H1 (cell line): ENCODE results near the gene ICAM3. TPM values are rescaled to one million over a fixed set of nuclear protein-coding genes. Genes with fewer than 3 reads are reported as not detected.

Source experiments
- CTCF ChIA-PET: fragments of 300-600 bp; sonication (Branson Sonifier 250); formaldehyde crosslinking; loops from one replicate; lab custom pipeline; 2021; ENCODE audit not compliant: partially characterized antibody; lab: Charles Lee
- POLR2A ChIA-PET: fragments of 300-600 bp; sonication (Branson Sonifier 250); formaldehyde crosslinking; loops from one replicate; lab custom pipeline; 2021; ENCODE audit warnings: inconsistent platforms; ENCODE audit not compliant: partially characterized antibody; lab: Charles Lee
- DNase-seq, 2 experiments: peaks; one replicate each; pipeline versions ENCODE4 v3.0.0 to v3.0.0-alpha.2; 2010 to 2022; ENCODE audit warnings: low spot score in 2 of 2, low read depth in 1 of 2, mixed read lengths in 1 of 2
- FAIRE-seq: peaks from 2 replicates; lab custom pipeline; 2011; peaks lifted over from hg19 to GRCh38; lab: Jason Lieb, UNC
- H2AFZ ChIP-seq: 2 replicates; pipeline ENCODE4 v1.8.1; 2012; ENCODE audit warnings: low read length, inconsistent platforms
- H2AK5ac ChIP-seq: 2 replicates; pipeline ENCODE4 v1.6.1; 2013; ENCODE audit warnings: low read depth, low read length
- H2BK120ac ChIP-seq: replicated peaks from 2 replicates; pipeline ENCODE3; 2013; ENCODE audit warnings: low read depth, low read length, inconsistent platforms
- H2BK12ac ChIP-seq: 2 replicates; pipeline ENCODE4 v1.6.1; 2013; ENCODE audit warnings: low read depth, low read length
- H2BK15ac ChIP-seq: 2 replicates; pipeline ENCODE4 v1.6.1; 2013; ENCODE audit warnings: low read length
- H2BK20ac ChIP-seq: 2 replicates; pipeline ENCODE4 v1.6.1; 2013; ENCODE audit warnings: low read length
- H2BK5ac ChIP-seq: 2 replicates; pipeline ENCODE4 v1.6.1; 2013; ENCODE audit warnings: low read depth, low read length
- H3K14ac ChIP-seq: 2 replicates; pipeline ENCODE4 v1.6.1; 2013; ENCODE audit warnings: inconsistent platforms; ENCODE audit not compliant: insufficient read length
- H3K18ac ChIP-seq: 2 replicates; pipeline ENCODE4 v1.6.1; 2013; ENCODE audit warnings: low read length; ENCODE audit errors: extremely low read depth
- H3K23ac ChIP-seq: 2 replicates; pipeline ENCODE4 v1.6.1; 2013; ENCODE audit warnings: inconsistent platforms; ENCODE audit not compliant: insufficient read length
- H3K23me2 ChIP-seq: 2 replicates; pipeline ENCODE4 v1.6.1; 2013; ENCODE audit warnings: low read depth, low read length
- H3K27ac ChIP-seq: 2 replicates; pipeline ENCODE4 v1.6.1; 2011; ENCODE audit warnings: low read depth, low read length, inconsistent platforms
- H3K27me3 ChIP-seq, 4 experiments: replicated peaks in 1 of 4; 1 replicate in 1 of 4; 2 replicates in 3 of 4; pipeline versions ENCODE4 v1.6.1 to v1.8.1; 2011 to 2013; ENCODE audit warnings: low read length in 3 of 4, mild to moderate bottlenecking in 3 of 4, inconsistent platforms in 2 of 4, mixed read lengths in 2 of 4, moderate library complexity in 1 of 4; ENCODE audit not compliant: control insufficient read depth in 3 of 4, insufficient read depth in 3 of 4; ENCODE audit errors: extremely low read depth in 1 of 4
- H3K36me3 ChIP-seq, 4 experiments: 2 replicates each; pipeline versions ENCODE4 v1.6.1 to v1.8.1; 2011 to 2013; ENCODE audit warnings: mild to moderate bottlenecking in 4 of 4, low read length in 3 of 4, moderate library complexity in 2 of 4, control low read depth in 1 of 4, inconsistent platforms in 1 of 4; ENCODE audit not compliant: insufficient read depth in 4 of 4, control insufficient read depth in 2 of 4
- H3K4ac ChIP-seq: replicated peaks from 2 replicates; pipeline ENCODE3; 2013; ENCODE audit warnings: low read length, low read depth, mixed read lengths, inconsistent platforms; ENCODE audit not compliant: insufficient read length
- H3K4me1 ChIP-seq, 4 experiments: replicated peaks in 1 of 4; 1 replicate in 1 of 4; 2 replicates in 3 of 4; pipeline versions ENCODE4 v1.6.1 to v1.8.1; 2011 to 2013; ENCODE audit warnings: low read length in 3 of 4, inconsistent platforms in 2 of 4, mixed read lengths in 1 of 4; ENCODE audit not compliant: insufficient read depth in 4 of 4, control insufficient read depth in 3 of 4
- H3K4me2 ChIP-seq, 2 experiments: 2 replicates each; pipeline versions ENCODE4 v1.6.1 to v1.8.1; 2011 to 2013; ENCODE audit warnings: low read depth in 2 of 2, low read length in 2 of 2, control low read depth in 1 of 2, inconsistent platforms in 1 of 2, mild to moderate bottlenecking in 1 of 2; ENCODE audit not compliant: insufficient read depth in 1 of 2
- H3K4me3 ChIP-seq, 4 experiments: fragments of 200-600, 300-600 bp in 1 of 4; sonication (generic), shearing (Covaris generic), sonication (Bioruptor Twin) in 1 of 4; 2 replicates each; pipeline versions ENCODE4 v1.5.1 to v1.8.1; 2011 to 2016; ENCODE audit warnings: low read length in 4 of 4, low read depth in 3 of 4, control low read depth in 2 of 4, inconsistent platforms in 2 of 4, mild to moderate bottlenecking in 2 of 4, mixed read lengths in 1 of 4, moderate library complexity in 1 of 4; ENCODE audit not compliant: insufficient read depth in 2 of 4; ENCODE audit errors: extremely low read depth in 1 of 4
- H3K56ac ChIP-seq: replicated peaks from 2 replicates; pipeline ENCODE3; 2013; ENCODE audit warnings: low read depth, mild to moderate bottlenecking, mixed read lengths, low read length, inconsistent platforms; ENCODE audit not compliant: insufficient read length
- H3K79me1 ChIP-seq: 2 replicates; pipeline ENCODE4 v1.6.1; 2013; ENCODE audit warnings: low read depth, low read length, control low read depth
- H3K79me2 ChIP-seq, 2 experiments: 2 replicates each; pipeline versions ENCODE4 v1.6.1 to v1.8.1; 2012 to 2013; ENCODE audit warnings: low read length in 2 of 2, mild to moderate bottlenecking in 2 of 2, inconsistent platforms in 1 of 2; ENCODE audit not compliant: insufficient read depth in 2 of 2, control insufficient read depth in 1 of 2
- H3K9ac ChIP-seq, 4 experiments: replicated peaks in 1 of 4; 1 replicate in 1 of 4; 2 replicates in 3 of 4; pipeline versions ENCODE4 v1.6.1 to v1.8.1; 2011 to 2013; ENCODE audit warnings: low read depth in 3 of 4, low read length in 3 of 4, control low read depth in 2 of 4, mild to moderate bottlenecking in 2 of 4, moderate library complexity in 2 of 4, inconsistent platforms in 1 of 4; ENCODE audit errors: extremely low read depth in 1 of 4
- H3K9me3 ChIP-seq, 2 experiments: 2 replicates each; pipeline versions ENCODE4 v1.6.1 to v1.8.1; 2012 to 2013; ENCODE audit warnings: mild to moderate bottlenecking in 2 of 2, moderate library complexity in 2 of 2, control low read depth in 1 of 2, inconsistent platforms in 1 of 2, low read depth in 1 of 2, low read length in 1 of 2, mixed read lengths in 1 of 2; ENCODE audit not compliant: insufficient read depth in 2 of 2
- H4K20me1 ChIP-seq, 2 experiments: replicated peaks in 1 of 2; 2 replicates each; pipeline versions ENCODE3 to v1.8.1; 2011 to 2013; ENCODE audit warnings: inconsistent platforms in 2 of 2, low read length in 2 of 2, mild to moderate bottlenecking in 1 of 2; ENCODE audit not compliant: insufficient read depth in 2 of 2, control insufficient read depth in 1 of 2
- H4K5ac ChIP-seq: 2 replicates; pipeline ENCODE4 v1.6.1; 2013; ENCODE audit warnings: low read length, low read depth, mixed read lengths, inconsistent platforms; ENCODE audit not compliant: insufficient read length
- H4K8ac ChIP-seq: 2 replicates; pipeline ENCODE4 v1.8.0; 2013; ENCODE audit warnings: mild to moderate bottlenecking, moderate library complexity, low read length, inconsistent platforms; ENCODE audit not compliant: insufficient read depth; ENCODE audit errors: extremely low read depth
- H4K91ac ChIP-seq: replicated peaks from 2 replicates; pipeline ENCODE3; 2013; ENCODE audit warnings: low read length, mixed read lengths, inconsistent platforms; ENCODE audit not compliant: insufficient read length
- CTBP2 ChIP-seq: IDR thresholded peaks from 2 replicates; pipeline ENCODE4 v1.7.0; 2011; ENCODE audit warnings: borderline replicate concordance, mild to moderate bottlenecking, moderate library complexity, mixed read lengths, low read length; ENCODE audit not compliant: insufficient read depth, insufficient read length
- EP300 ChIP-seq, 2 experiments: IDR thresholded peaks; 1 replicate in 1 of 2; 2 replicates in 1 of 2; pipeline ENCODE4 v1.6.1; 2011 to 2012; ENCODE audit warnings: low read depth in 2 of 2, low read length in 2 of 2, mild to moderate bottlenecking in 2 of 2, borderline replicate concordance in 1 of 2, inconsistent platforms in 1 of 2, moderate library complexity in 1 of 2
- EZH2 ChIP-seq: fragments of 200-600 bp; sonication (generic); IDR thresholded peaks from 2 replicates; pipeline ENCODE4 v1.7.1; 2012; ENCODE audit warnings: low read depth, mild to moderate bottlenecking, moderate library complexity, low read length, inconsistent platforms; ENCODE audit not compliant: severe bottlenecking
- RXRA ChIP-seq: IDR thresholded peaks from 2 replicates; pipeline ENCODE4 v1.6.1; 2011; ENCODE audit warnings: low read depth, mild to moderate bottlenecking, low read length, moderate library complexity; ENCODE audit not compliant: insufficient read depth
- SIRT6 ChIP-seq: IDR thresholded peaks from one replicate; pipeline ENCODE4 v1.7.1; 2012; ENCODE audit warnings: low read length, inconsistent platforms
- WGBS, 2 experiments: shearing (Covaris generic) in 1 of 2; methylation state at CpG; one replicate each; pipeline versions ENCODE4 v1.1.6 to v1.1.7; 2013 to 2015; ENCODE audit warnings: low lambda C conversion rate in 2 of 2, mixed read lengths in 2 of 2, inconsistent platforms in 1 of 2, low coverage in 1 of 2, missing lambda C conversion rate in 1 of 2; ENCODE audit not compliant: insufficient replicate concordance in 2 of 2, insufficient coverage in 1 of 2, insufficient read length in 1 of 2; ENCODE audit errors: extremely low coverage in 1 of 2, missing lambda C conversion rate in 1 of 2; 5-methylcytosine and 5-hydroxymethylcytosine counted together
- polyA plus RNA-seq, 7 experiments: library from polyadenylated mRNA; depleted of rRNA in 3 of 7; stranded (reverse) in 5 of 7; unstranded in 2 of 7; fragments of >200 nt in 5 of 7; fragments of 200-250 nt in 2 of 7; gene quantifications; 1 replicate in 5 of 7; 2 replicates in 1 of 7; 4 replicates in 1 of 7; pipeline versions ENCODE4 v1.2.1 to v1.2.3, GENCODE V29; 2011 to 2013; ENCODE audit warnings: missing spikeins in 2 of 7, mixed read lengths in 2 of 7
- total RNA-seq: library from RNA; stranded (reverse); fragmentation: NEBNext Ultra II Directional; extraction: Animal tissue kit (Norgen Biotek cat#: 25700); gene quantifications from 2 replicates; pipeline ENCODE4 v1.2.1, GENCODE V29; 2021

The ICAM3 gene
- total and polyA plus RNA-seq, 2 of the 8 experiments (the other 6 are each of a cell fraction or from before 2014, with no cell fraction given), result 15.4 to 16.5 TPM

DNA sequence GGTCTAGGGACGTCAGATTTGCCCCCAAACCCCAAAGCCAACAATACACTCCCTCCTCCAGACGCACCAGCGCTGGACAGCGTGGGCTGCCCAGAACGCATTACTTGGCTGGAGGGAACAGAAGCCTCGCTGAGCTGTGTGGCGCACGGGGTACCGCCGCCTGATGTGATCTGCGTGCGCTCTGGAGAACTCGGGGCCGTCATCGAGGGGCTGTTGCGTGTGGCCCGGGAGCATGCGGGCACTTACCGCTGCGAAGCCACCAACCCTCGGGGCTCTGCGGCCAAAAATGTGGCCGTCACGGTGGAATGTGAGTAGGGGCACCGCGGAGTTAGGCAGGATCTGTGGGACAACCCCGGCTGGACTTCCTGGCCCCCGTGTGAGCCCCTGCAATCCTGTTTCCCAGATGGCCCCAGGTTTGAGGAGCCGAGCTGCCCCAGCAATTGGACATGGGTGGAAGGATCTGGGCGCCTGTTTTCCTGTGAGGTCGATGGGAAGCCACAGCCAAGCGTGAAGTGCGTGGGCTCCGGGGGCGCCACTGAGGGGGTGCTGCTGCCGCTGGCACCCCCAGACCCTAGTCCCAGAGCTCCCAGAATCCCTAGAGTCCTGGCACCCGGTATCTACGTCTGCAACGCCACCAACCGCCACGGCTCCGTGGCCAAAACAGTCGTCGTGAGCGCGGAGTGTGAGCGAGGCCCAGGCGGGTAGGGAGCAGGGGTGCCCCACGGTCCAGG lies 45.6 kb downstream of the ICAM3 start:
- no peak overlapping the region for H2BK15ac ChIP-seq
- POLR2A ChIA-PET, result interaction anchor here (1.0 to 2.4 kb wide), 3 partner anchors 8 to 40 kb away, joined by 3 to 7 read pairs (median 4); partner anchors contain the start of gene RAVER1

More for the DNA sequence above, 45.6 kb downstream of the ICAM3 start:
- H3K56ac ChIP-seq, result no peak overlapping the region
- H3K4me1 ChIP-seq, result peaks cover 0 to 44% (median 21%) of the 10 kb centered on the region in 4 experiments; a peak in 6 of 7 replicates
- H3K4ac ChIP-seq, result no peak overlapping the region
- WGBS, 2 experiments, result 85% methylated on average over 49 of the region's 49 CpGs; no CpG with 5 or more reads in 1 of the 2 experiments
- peak overlapping the region; percentile 11; the same call in 1 of the 2 replicates for H2BK12ac ChIP-seq
- H4K20me1 ChIP-seq, result peaks cover 0 to 26% of the 10 kb centered on the region in 2 experiments
- H3K27me3 ChIP-seq, result peaks cover 50 to 84% (median 76%) of the 10 kb centered on the region in 4 experiments
- CTCF ChIA-PET, result interaction anchor here (0.7 to 3.7 kb wide), 8 partner anchors 13 to 1960 kb away, joined by 3 to 29 read pairs (median 4); partner anchors contain the start of genes CDC37 and ICAM1
- H4K8ac ChIP-seq, result no peak overlapping the region
- H3K23ac ChIP-seq, result no peak overlapping the region
- no peak overlapping the region for H4K91ac ChIP-seq
- H3K18ac ChIP-seq, result no peak overlapping the region
- H3K36me3 ChIP-seq, result no peaks in the 10 kb centered on the region
- peaks cover 34% of the 10 kb centered on the region; the same call in 1 of the 2 replicates for H3K23me2 ChIP-seq
- H3K27ac ChIP-seq, result no peak overlapping the region
- H3K4me2 ChIP-seq, result peak overlapping the region in 1 of 2 experiments; percentile 84; a peak in 1 of 4 replicates
- no peak overlapping the region for H4K5ac ChIP-seq
- no peak for DNase-seq
- peak overlapping the region; percentile 39; the same call in 1 of the 2 replicates for H2AK5ac ChIP-seq
- no peak overlapping the region for H2BK5ac ChIP-seq
- no peak overlapping the region for H2BK120ac ChIP-seq
- no peak for TF ChIP-seq RXRA
- no peak for TF ChIP-seq CTBP2
- TF ChIP-seq EZH2, result peak; percentile 5
- no peak for TF ChIP-seq SIRT6
- no peak for TF ChIP-seq EP300 (IDR thresholded peaks at IDR 0.05; ENCODE audit: borderline replicate concordance in 1 of 2, low read depth in 2 of 2, low read length in 2 of 2)
- H3K79me2 ChIP-seq, result no peaks in the 10 kb centered on the region
- H2BK20ac ChIP-seq, result no peak overlapping the region
- no peak for FAIRE-seq
- H3K79me1 ChIP-seq, result no peaks in the 10 kb centered on the region
- H3K9ac ChIP-seq, result no peak overlapping the region
- H3K4me3 ChIP-seq, result no peak overlapping the region
- no peaks in the 10 kb centered on the region for H3K9me3 ChIP-seq
- no peak overlapping the region for H2AFZ ChIP-seq
- H3K14ac ChIP-seq, result no peak overlapping the region
